ENCODE data around the gene NCOA7. TPM values are rescaled to one million over a fixed set of nuclear protein-coding genes. Genes with fewer than 3 reads are reported as not detected.

The NCOA7 gene
- total and polyA plus RNA-seq, 9 donors, result 10.9 to 54.1 (median 30.7) TPM

- intact Hi-C loops (cut with DNase I), result loop anchor here in 1 of 4 donors (5.0 kb wide), 1 partner anchor 167 kb away; the partner anchor contains the start of gene NCOA7
- Histone ChIP-seq H3K27me3 (no peaks in the 10 kb centered on the region), H3K27ac (no peak overlapping the region), H3K36me3 (no peaks in the 10 kb centered on the region), H3K4me1 (ENCODE audit: insufficient read depth) (peaks cover 8% of the 10 kb centered on the region), H3K9me3 (no peaks in the 10 kb centered on the region), H3K4me3 (no peak overlapping the region)
- no peak for TF ChIP-seq POLR2A (IDR thresholded peaks at IDR 0.05)
- TF ChIP-seq EP300 (IDR thresholded peaks at IDR 0.05), result no peak
- WGBS, 3 donors, result 83 to 94% (median 94%) methylated on average over 4 of the region's 4 CpGs
- no peak for DNase-seq
Measured at GRCh38 chr6:125959041-125959440, 168.3 kb downstream of the NCOA7 start.

- no peak overlapping the region for H3K4me3 ChIP-seq
- H3K4me1 ChIP-seq (ENCODE audit: insufficient read depth), result peaks cover 8% of the 10 kb centered on the region
- TF ChIP-seq EP300 (IDR thresholded peaks at IDR 0.05) (no peak), POLR2A (IDR thresholded peaks at IDR 0.05) (no peak), CTCF (IDR thresholded peaks at IDR 0.05) (no peak)
- no peaks in the 10 kb centered on the region for H3K27me3 ChIP-seq
- no peak for DNase-seq
- no peaks in the 10 kb centered on the region for H3K36me3 ChIP-seq
- WGBS, 3 donors, result 85 to 92% (median 90%) methylated on average over 3 of the region's 3 CpGs
- no peak overlapping the region for H3K27ac ChIP-seq
- H3K9me3 ChIP-seq, result no peaks in the 10 kb centered on the region
- intact Hi-C loops (cut with DNase I), result loop anchor here in 1 of 4 donors (10.0 kb wide), 1 partner anchor 106 kb away; no protein-coding TSS in a partner anchor
Measured at GRCh38 chr6:125961117-125961516, 170.4 kb downstream of the NCOA7 start.

- 84 to 90% (median 90%) methylated on average over 8 of the region's 8 CpGs for WGBS, 3 donors
- Histone ChIP-seq H3K4me1 (ENCODE audit: insufficient read depth) (peaks cover 7% of the 10 kb centered on the region), H3K36me3 (no peaks in the 10 kb centered on the region), H3K4me3 (no peak overlapping the region), H3K9me3 (no peaks in the 10 kb centered on the region), H3K27me3 (no peaks in the 10 kb centered on the region), H3K27ac (no peak overlapping the region)
- no peak for TF ChIP-seq EP300 (IDR thresholded peaks at IDR 0.05)
- TF ChIP-seq POLR2A (IDR thresholded peaks at IDR 0.05), result no peak
- no peak for TF ChIP-seq CTCF (IDR thresholded peaks at IDR 0.05)
- intact Hi-C loops (cut with DNase I), result loop anchor here in 1 of 4 donors (10.0 kb wide), 1 partner anchor 108 kb away; no protein-coding TSS in a partner anchor
- no peak for DNase-seq
Measured at GRCh38 chr6:125962900-125963497, 172.2 kb downstream of the NCOA7 start.

- intact Hi-C loops (cut with DNase I), result loop anchor here in 1 of 4 donors (10.0 kb wide), 1 partner anchor 109 kb away; no protein-coding TSS in a partner anchor
- WGBS, 3 donors, result 88 to 93% (median 93%) methylated on average over 2 of the region's 2 CpGs
- TF ChIP-seq CTCF (IDR thresholded peaks at IDR 0.05), result no peak
- no peak for TF ChIP-seq EP300 (IDR thresholded peaks at IDR 0.05)
- no peak for TF ChIP-seq POLR2A (IDR thresholded peaks at IDR 0.05)
Measured at GRCh38 chr6:125963817-125964216, 173.1 kb downstream of the NCOA7 start.

GRCh38 chr6:125966569-125966968, 175.8 kb downstream of the NCOA7 start:
- TF ChIP-seq POLR2A (IDR thresholded peaks at IDR 0.05) (no peak), CTCF (IDR thresholded peaks at IDR 0.05) (no peak), EP300 (IDR thresholded peaks at IDR 0.05) (no peak)
- H3K27ac ChIP-seq, result no peak overlapping the region
- H3K4me1 ChIP-seq (ENCODE audit: insufficient read depth), result no peaks in the 10 kb centered on the region
- no peaks in the 10 kb centered on the region for H3K9me3 ChIP-seq
- intact Hi-C loops (cut with DNase I), result loop anchor here in 1 of 4 donors (10.0 kb wide), 1 partner anchor 112 kb away; no protein-coding TSS in a partner anchor
- H3K4me3 ChIP-seq, result no peak overlapping the region
- no peak for DNase-seq
- 95 to 99% (median 97%) methylated on average over 1 of the region's 1 CpG for WGBS, 3 donors
- H3K27me3 ChIP-seq, result no peaks in the 10 kb centered on the region
- no peaks in the 10 kb centered on the region for H3K36me3 ChIP-seq

More at GRCh38 chr6:125963817-125964216, 173.1 kb downstream of the NCOA7 start:
- Histone ChIP-seq H3K36me3 (no peaks in the 10 kb centered on the region), H3K4me1 (ENCODE audit: insufficient read depth) (peaks cover 1% of the 10 kb centered on the region), H3K9me3 (no peaks in the 10 kb centered on the region), H3K27me3 (no peaks in the 10 kb centered on the region), H3K4me3 (no peak overlapping the region), H3K27ac (no peak overlapping the region)
- no peak for DNase-seq
